ENCODE measurements around the gene VAMP5.

GRCh38 chr2:85593023-85593422 lies 8.8 kb downstream of the VAMP5 start:
- TF ChIP-seq, protein P1, sequence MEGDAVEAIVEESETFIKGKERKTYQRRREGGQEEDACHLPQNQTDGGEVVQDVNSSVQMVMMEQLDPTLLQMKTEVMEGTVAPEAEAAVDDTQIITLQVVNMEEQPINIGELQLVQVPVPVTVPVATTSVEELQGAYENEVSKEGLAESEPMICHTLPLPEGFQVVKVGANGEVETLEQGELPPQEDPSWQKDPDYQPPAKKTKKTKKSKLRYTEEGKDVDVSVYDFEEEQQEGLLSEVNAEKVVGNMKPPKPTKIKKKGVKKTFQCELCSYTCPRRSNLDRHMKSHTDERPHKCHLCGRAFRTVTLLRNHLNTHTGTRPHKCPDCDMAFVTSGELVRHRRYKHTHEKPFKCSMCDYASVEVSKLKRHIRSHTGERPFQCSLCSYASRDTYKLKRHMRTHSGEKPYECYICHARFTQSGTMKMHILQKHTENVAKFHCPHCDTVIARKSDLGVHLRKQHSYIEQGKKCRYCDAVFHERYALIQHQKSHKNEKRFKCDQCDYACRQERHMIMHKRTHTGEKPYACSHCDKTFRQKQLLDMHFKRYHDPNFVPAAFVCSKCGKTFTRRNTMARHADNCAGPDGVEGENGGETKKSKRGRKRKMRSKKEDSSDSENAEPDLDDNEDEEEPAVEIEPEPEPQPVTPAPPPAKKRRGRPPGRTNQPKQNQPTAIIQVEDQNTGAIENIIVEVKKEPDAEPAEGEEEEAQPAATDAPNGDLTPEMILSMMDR (IDR thresholded peaks at IDR 0.05): no peak
- no peak for TF ChIP-seq POLR2AphosphoS5 (IDR thresholded peaks at IDR 0.05; ENCODE audit: insufficient read depth in 1 of 2, low read depth in 1 of 2)

Data from vagina (tissue), 2 donors.